Neural crest cell (in vitro differentiated cells): ENCODE data around the gene PRKCI. TPM values are rescaled to one million over a fixed set of nuclear protein-coding genes. Genes with fewer than 3 reads are reported as not detected.
"Not testable (repeated sequence)": the region's sequence is repeated elsewhere in the genome, so short reads cannot be mapped to it uniquely, and the experiment has no call there.

Experiments used
- DNase-seq: peaks from one replicate; pipeline ENCODE4 v3.0.0; 2021; ENCODE audit warnings: low read depth, mixed read lengths, low spot score
- H3K27ac Mint-ChIP-seq: one replicate; pipeline ENCODE4 v1.8.0; 2021; ENCODE audit warnings: mild to moderate bottlenecking, mixed read lengths; ENCODE audit not compliant: unreplicated experiment
- H3K27me3 Mint-ChIP-seq: 2 replicates; pipeline ENCODE4 v1.8.0; 2021; ENCODE audit warnings: low read depth, mild to moderate bottlenecking, mixed read lengths
- H3K36me3 Mint-ChIP-seq: 2 replicates; pipeline ENCODE4 v1.8.0; 2021; ENCODE audit warnings: low read depth, mild to moderate bottlenecking, mixed read lengths
- H3K4me1 Mint-ChIP-seq: 2 replicates; pipeline ENCODE4 v1.8.0; 2021; ENCODE audit warnings: mixed read lengths
- H3K4me3 Mint-ChIP-seq: one replicate; pipeline ENCODE4 v1.8.0; 2021; ENCODE audit warnings: mild to moderate bottlenecking, mixed read lengths
- H3K9me3 Mint-ChIP-seq: 2 replicates; pipeline ENCODE4 v1.8.0; 2021; ENCODE audit warnings: mixed read lengths
- CTCF ChIP-seq: fragments of 200-600 bp; sonication (generic); conservative IDR thresholded peaks from 2 replicates; pipeline ENCODE4 v1.5.0; 2021; ENCODE audit warnings: antibody characterized with exemption, mild to moderate bottlenecking
- total RNA-seq: library from RNA; stranded (reverse); gene quantifications from 2 replicates; pipeline ENCODE4 v1.2.1, GENCODE V29; 2021

The PRKCI gene
- total RNA-seq, 1 donor from 2014 or later = 33.4 TPM

- Mint-ChIP-seq H3K27ac (no peak overlapping the region), H3K27me3 (no peaks in the 10 kb centered on the region), H3K4me1 (no peaks in the 10 kb centered on the region), H3K9me3 (no peaks in the 10 kb centered on the region), H3K4me3 (no peak overlapping the region), H3K36me3 (peaks cover 5% of the 10 kb centered on the region)
- TF ChIP-seq CTCF = no peak
- DNase-seq = no peak
These were observed 45.6 kb downstream of the PRKCI start for GRCh38 chr3:170267793-170268192.

- H3K9me3 Mint-ChIP-seq, H3K4me3 Mint-ChIP-seq, H3K27ac Mint-ChIP-seq, H3K27me3 Mint-ChIP-seq, H3K4me1 Mint-ChIP-seq, DNase-seq, H3K36me3 Mint-ChIP-seq: not testable (repeated sequence)
These were observed 47.5 kb downstream of the PRKCI start for GRCh38 chr3:170269673-170270254.

GRCh38 chr3:170270282-170270881 lies 48.2 kb downstream of the PRKCI start:
- Mint-ChIP-seq H3K27me3 (no peaks in the 10 kb centered on the region), H3K36me3 (peaks cover 7% of the 10 kb centered on the region), H3K4me3 (no peak overlapping the region), H3K4me1 (no peaks in the 10 kb centered on the region), H3K27ac (no peak overlapping the region), H3K9me3 (no peaks in the 10 kb centered on the region)
- DNase-seq = no peak
- no peak for TF ChIP-seq CTCF

GRCh38 chr3:170274641-170275040 lies 52.4 kb downstream of the PRKCI start:
- Mint-ChIP-seq H3K4me3 (no peak overlapping the region), H3K4me1 (no peaks in the 10 kb centered on the region), H3K27me3 (no peaks in the 10 kb centered on the region), H3K27ac (no peak overlapping the region), H3K9me3 (no peaks in the 10 kb centered on the region), H3K36me3 (peaks cover 17% of the 10 kb centered on the region)
- no peak for TF ChIP-seq CTCF
- DNase-seq = no peak

- no peaks in the 10 kb centered on the region for H3K9me3 Mint-ChIP-seq
These were observed 53.6 kb downstream of the PRKCI start for GRCh38 chr3:170275832-170276231.

GRCh38 chr3:170277311-170277710 lies 55.1 kb downstream of the PRKCI start:
- H3K27ac Mint-ChIP-seq, H3K9me3 Mint-ChIP-seq, DNase-seq, H3K4me1 Mint-ChIP-seq, H3K27me3 Mint-ChIP-seq, H3K4me3 Mint-ChIP-seq: not testable (repeated sequence)
- H3K36me3 Mint-ChIP-seq = peaks cover 17% of the 10 kb centered on the region

More at GRCh38 chr3:170275832-170276231, 53.6 kb downstream of the PRKCI start:
- no peak overlapping the region for H3K4me3 Mint-ChIP-seq
- no peak for TF ChIP-seq CTCF
- H3K27me3 Mint-ChIP-seq = no peaks in the 10 kb centered on the region
- DNase-seq = no peak
- no peaks in the 10 kb centered on the region for H3K4me1 Mint-ChIP-seq
- peaks cover 17% of the 10 kb centered on the region for H3K36me3 Mint-ChIP-seq
- H3K27ac Mint-ChIP-seq = no peak overlapping the region
